Aorta (tissue), 4 donors: Measurements from ENCODE around the gene HOXB2. TPM values are rescaled to one million over a fixed set of nuclear protein-coding genes. Genes with fewer than 3 reads are reported as not detected.

Experiments used
- polyA plus RNA-seq, 2 donors: library from polyadenylated mRNA; stranded (reverse); fragments of 200-250 nt; gene quantifications; one replicate each; pipeline ENCODE4 v1.2.3, GENCODE V29; 2013
- total RNA-seq, 2 donors: library from RNA; stranded (reverse); fragmentation: NEBNext Ultra II Directional; extraction: Animal tissue kit (Norgen Biotek cat#: 25700); gene quantifications; one replicate each; pipeline ENCODE4 v1.2.1, GENCODE V29; 2021
- donor health status: healthy with polysubstance abuse.
- donor health status: Bipolar disorder and iron deficiency.
- donor health status: DM: no; HTN: no; CAD: no.
- donor health status: DM: yes; HTN: yes; CAD: no.

Gene HOXB2
- total and polyA plus RNA-seq, 4 donors = 7.6 to 61.0 (median 31.2) TPM

Other genes with a start within 250 kb of the HOXB2 start
- gene SKAP1, start 114.9 kb downstream of the HOXB2 start, total RNA-seq = 1 to 10 TPM in 1 of 2 donors, under 1 TPM in 1; 0.84 to 3.6 TPM
- gene SKAP1, start 114.9 kb downstream of the HOXB2 start, polyA plus RNA-seq = 1 to 10 TPM in 1 of 2 donors, not detected in 1; 3.1 TPM
- gene HOXB1, start 14.1 kb downstream of the HOXB2 start, total RNA-seq = not detected
- gene HOXB1, start 14.1 kb downstream of the HOXB2 start, polyA plus RNA-seq = under 1 TPM in 1 of 2 donors, not detected in 1; 0.63 TPM
- 10 to 100 TPM in 1 of 2 donors, 1 to 10 TPM in 1; 6.6 to 17.9 TPM for gene HOXB4, start 33.2 kb upstream of the HOXB2 start, total RNA-seq
- gene HOXB4, start 33.2 kb upstream of the HOXB2 start, polyA plus RNA-seq = 10 to 100 TPM in 1 of 2 donors, 1 to 10 TPM in 1; 1.4 to 11.5 TPM
- gene HOXB3, start 45.1 kb upstream of the HOXB2 start, total RNA-seq = 10 to 100 TPM; 20.0 to 62.9 TPM
- 10 to 100 TPM in 1 of 2 donors, 1 to 10 TPM in 1; 2.4 to 30.5 TPM for gene HOXB3, start 45.1 kb upstream of the HOXB2 start, polyA plus RNA-seq
- gene HOXB5, start 48.7 kb upstream of the HOXB2 start, total RNA-seq = 1 to 10 TPM; 1.4 to 5.9 TPM
- 1 to 10 TPM in 1 of 2 donors, not detected in 1; 3.6 TPM for gene HOXB5, start 48.7 kb upstream of the HOXB2 start, polyA plus RNA-seq
- 10 to 100 TPM in 1 of 2 donors, 1 to 10 TPM in 1; 5.8 to 16.8 TPM for gene HOXB6, start 59.9 kb upstream of the HOXB2 start, total RNA-seq
- 1 to 10 TPM; 3.9 to 4.1 TPM for gene HOXB6, start 59.9 kb upstream of the HOXB2 start, polyA plus RNA-seq
- gene HOXB7, start 65.9 kb upstream of the HOXB2 start, total RNA-seq = 10 to 100 TPM in 1 of 2 donors, 1 to 10 TPM in 1; 9.1 to 14.1 TPM
- 10 to 100 TPM; 18.2 to 22.4 TPM for gene HOXB7, start 65.9 kb upstream of the HOXB2 start, polyA plus RNA-seq
- 1 to 10 TPM; 1.0 to 1.9 TPM for gene HOXB8, start 70.2 kb upstream of the HOXB2 start, total RNA-seq
- gene HOXB8, start 70.2 kb upstream of the HOXB2 start, polyA plus RNA-seq = under 1 TPM in 1 of 2 donors, not detected in 1; 0.31 TPM
- under 1 TPM; 0.33 to 0.39 TPM for gene HOXB9, start 81.2 kb upstream of the HOXB2 start, total RNA-seq
- gene HOXB9, start 81.2 kb upstream of the HOXB2 start, polyA plus RNA-seq = under 1 TPM in 1 of 2 donors, not detected in 1; 0.75 TPM
- not detected for gene PRAC1, start 177.4 kb upstream of the HOXB2 start, total RNA-seq
- gene PRAC1, start 177.4 kb upstream of the HOXB2 start, polyA plus RNA-seq = 10 to 100 TPM in 1 of 2 donors, not detected in 1; 14.0 TPM
- not detected for gene PRAC2, start 178.1 kb upstream of the HOXB2 start, total RNA-seq
- not detected for gene PRAC2, start 178.1 kb upstream of the HOXB2 start, polyA plus RNA-seq
- not detected for gene HOXB13, start 183.6 kb upstream of the HOXB2 start, total RNA-seq
- gene HOXB13, start 183.6 kb upstream of the HOXB2 start, polyA plus RNA-seq = under 1 TPM; 0.18 to 0.25 TPM